BE2C (cell line): ENCODE data around the gene MAP7D3.

Experiments used
- DNase-seq: peaks from one replicate; pipeline ENCODE4 v3.0.0-alpha.2; 2020
- H3K27me3 ChIP-seq: fragments of 250-450 bp; sonication (Bioruptor Pico); 2 replicates; pipeline ENCODE4 v1.5.1; 2020; ENCODE audit warnings: mild to moderate bottlenecking
- H3K36me3 ChIP-seq: fragments of 250-450 bp; sonication (Bioruptor Pico); 2 replicates; pipeline ENCODE4 v1.5.1; 2020; ENCODE audit warnings: mild to moderate bottlenecking
- H3K4me1 ChIP-seq: fragments of 250-450 bp; sonication (Bioruptor Pico); 2 replicates; pipeline ENCODE4 v1.5.1; 2020
- H3K4me3 ChIP-seq: 2 replicates; pipeline ENCODE4 v1.5.1; 2011; ENCODE audit warnings: low read depth, low read length
- H3K9me3 ChIP-seq: fragments of 250-450 bp; sonication (Bioruptor Pico); 2 replicates; pipeline ENCODE4 v1.5.1; 2020
- TF ChIP-seq, protein P1 (sequence below): IDR thresholded peaks from 2 replicates; pipeline ENCODE4 v1.5.1; 2012; ENCODE audit warnings: mild to moderate bottlenecking, low read depth, low read length

The MAP7D3 gene

GRCh38 chrX:136228839-136229207 lies 22.4 kb downstream of the MAP7D3 start:
- TF ChIP-seq, protein P1, sequence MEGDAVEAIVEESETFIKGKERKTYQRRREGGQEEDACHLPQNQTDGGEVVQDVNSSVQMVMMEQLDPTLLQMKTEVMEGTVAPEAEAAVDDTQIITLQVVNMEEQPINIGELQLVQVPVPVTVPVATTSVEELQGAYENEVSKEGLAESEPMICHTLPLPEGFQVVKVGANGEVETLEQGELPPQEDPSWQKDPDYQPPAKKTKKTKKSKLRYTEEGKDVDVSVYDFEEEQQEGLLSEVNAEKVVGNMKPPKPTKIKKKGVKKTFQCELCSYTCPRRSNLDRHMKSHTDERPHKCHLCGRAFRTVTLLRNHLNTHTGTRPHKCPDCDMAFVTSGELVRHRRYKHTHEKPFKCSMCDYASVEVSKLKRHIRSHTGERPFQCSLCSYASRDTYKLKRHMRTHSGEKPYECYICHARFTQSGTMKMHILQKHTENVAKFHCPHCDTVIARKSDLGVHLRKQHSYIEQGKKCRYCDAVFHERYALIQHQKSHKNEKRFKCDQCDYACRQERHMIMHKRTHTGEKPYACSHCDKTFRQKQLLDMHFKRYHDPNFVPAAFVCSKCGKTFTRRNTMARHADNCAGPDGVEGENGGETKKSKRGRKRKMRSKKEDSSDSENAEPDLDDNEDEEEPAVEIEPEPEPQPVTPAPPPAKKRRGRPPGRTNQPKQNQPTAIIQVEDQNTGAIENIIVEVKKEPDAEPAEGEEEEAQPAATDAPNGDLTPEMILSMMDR: no peak
- H3K36me3 ChIP-seq: peaks cover 7% of the 10 kb centered on the region
- H3K4me1 ChIP-seq: no peaks in the 10 kb centered on the region
- no peak for DNase-seq
- no peaks in the 10 kb centered on the region for H3K27me3 ChIP-seq
- no peak overlapping the region for H3K4me3 ChIP-seq
- no peaks in the 10 kb centered on the region for H3K9me3 ChIP-seq

- TF ChIP-seq, protein P1: no peak
- no peaks in the 10 kb centered on the region for H3K4me1 ChIP-seq
- H3K27me3 ChIP-seq: no peaks in the 10 kb centered on the region
- peaks cover 7% of the 10 kb centered on the region for H3K36me3 ChIP-seq
- DNase-seq: no peak
- no peak overlapping the region for H3K4me3 ChIP-seq
- no peaks in the 10 kb centered on the region for H3K9me3 ChIP-seq
Observed at GRCh38 chrX:136227948-136228838, 23.0 kb downstream of the MAP7D3 start.

DNA sequence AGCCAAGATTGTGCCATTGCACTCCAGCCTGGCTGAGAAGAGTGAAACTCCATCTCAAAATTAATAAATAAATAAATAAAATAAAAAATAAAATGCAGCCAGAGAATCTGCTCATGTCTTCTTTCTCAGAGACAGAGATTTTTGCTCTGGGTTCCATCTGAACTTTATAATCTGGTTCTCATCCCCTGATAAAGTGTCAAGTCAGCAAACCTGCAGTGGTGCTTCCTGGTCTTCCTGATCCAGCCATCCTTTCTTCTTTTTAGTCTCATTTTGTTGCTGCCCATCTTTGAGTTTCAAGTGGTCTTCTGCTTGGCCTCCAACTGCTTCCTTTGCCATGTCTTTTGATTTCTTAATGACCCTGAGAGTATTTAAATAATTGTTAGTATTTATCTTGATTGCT lies 24.1 kb downstream of the MAP7D3 start:
- Histone ChIP-seq H3K27me3 (no peaks in the 10 kb centered on the region), H3K9me3 (no peaks in the 10 kb centered on the region), H3K4me1 (no peaks in the 10 kb centered on the region), H3K4me3 (no peak overlapping the region), H3K36me3 (peaks cover 6% of the 10 kb centered on the region)
- TF ChIP-seq, protein P1: no peak
- DNase-seq: no peak

- no peaks in the 10 kb centered on the region for H3K27me3 ChIP-seq
- TF ChIP-seq, protein P1: no peak
- H3K9me3 ChIP-seq: no peaks in the 10 kb centered on the region
- H3K36me3 ChIP-seq: peaks cover 22% of the 10 kb centered on the region
- H3K4me1 ChIP-seq: no peaks in the 10 kb centered on the region
- no peak for DNase-seq
- H3K4me3 ChIP-seq: no peak overlapping the region
Observed at GRCh38 chrX:136221851-136222513, 29.2 kb downstream of the MAP7D3 start.

GRCh38 chrX:136220951-136221350 lies 30.2 kb downstream of the MAP7D3 start:
- no peak for DNase-seq
- Histone ChIP-seq H3K4me1 (no peaks in the 10 kb centered on the region), H3K36me3 (peaks cover 22% of the 10 kb centered on the region), H3K27me3 (no peaks in the 10 kb centered on the region), H3K4me3 (no peak overlapping the region), H3K9me3 (no peaks in the 10 kb centered on the region)
- TF ChIP-seq, protein P1: no peak

DNA sequence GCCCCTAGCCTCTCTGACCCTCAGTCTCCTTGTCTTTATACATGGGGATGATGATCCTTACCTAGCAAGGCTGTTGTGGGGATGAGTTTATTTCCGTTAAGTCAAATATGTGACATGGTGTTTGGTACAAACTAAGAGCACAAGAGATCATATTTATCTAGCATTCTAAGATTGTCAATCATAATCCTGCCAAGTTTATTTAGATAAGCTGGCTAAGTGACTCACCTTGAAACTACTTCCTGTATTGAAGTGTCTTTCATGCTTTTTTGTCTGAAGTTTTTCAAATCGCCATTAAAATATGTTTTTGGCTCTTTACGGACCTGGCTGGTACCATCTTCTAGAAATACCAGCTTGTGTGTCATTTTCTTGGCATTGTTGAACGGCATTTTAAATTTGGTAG lies 30.7 kb downstream of the MAP7D3 start:
- H3K4me1 ChIP-seq: no peaks in the 10 kb centered on the region
- TF ChIP-seq, protein P1: no peak
- H3K36me3 ChIP-seq: peaks cover 22% of the 10 kb centered on the region
- H3K4me3 ChIP-seq: no peak overlapping the region
- H3K9me3 ChIP-seq: no peaks in the 10 kb centered on the region
- no peaks in the 10 kb centered on the region for H3K27me3 ChIP-seq
- DNase-seq: no peak
